Activated effector memory CD4-positive, alpha-beta T cell treated with anti-CD3 and anti-CD28 coated beads, Interleukin-2, amount 50 U/mL, for 16 hours (primary cell): ENCODE data around the gene ZRANB3.
"Not testable (repeated sequence)": the region's sequence is repeated elsewhere in the genome, so short reads cannot be mapped to it uniquely, and the experiment has no call there.

Experiments
- DNase-seq: peaks from one replicate; pipeline ENCODE4 v3.0.0-alpha.2; 2020

The ZRANB3 gene

GRCh38 chr2:135318808-135319207 is 212.2 kb downstream of the ZRANB3 start:
- no peak for DNase-seq

GRCh38 chr2:135317375-135317774 is 213.6 kb downstream of the ZRANB3 start:
- no peak for DNase-seq

GRCh38 chr2:135311962-135312361 is 219.1 kb downstream of the ZRANB3 start:
- no peak for DNase-seq

GRCh38 chr2:135311268-135311667 is 219.8 kb downstream of the ZRANB3 start:
- no peak for DNase-seq

- DNase-seq: no peak
Observed at GRCh38 chr2:135304694-135305093, 226.3 kb downstream of the ZRANB3 start.

- DNase-seq: no peak
Observed at GRCh38 chr2:135299658-135300244, 231.3 kb downstream of the ZRANB3 start.

- DNase-seq: no peak
Observed at GRCh38 chr2:135299165-135299564, 231.9 kb downstream of the ZRANB3 start.

- DNase-seq: not testable (repeated sequence)
Observed at GRCh38 chr2:135287121-135287520, 243.9 kb downstream of the ZRANB3 start.

GRCh38 chr2:135285391-135285790 is 245.6 kb downstream of the ZRANB3 start:
- DNase-seq: no peak

- no peak for DNase-seq
Observed at GRCh38 chr2:135281379-135281778, 249.6 kb downstream of the ZRANB3 start.

GRCh38 chr2:135279209-135279608 is 251.8 kb downstream of the ZRANB3 start:
- no peak for DNase-seq

GRCh38 chr2:135276525-135276924 is 254.5 kb downstream of the ZRANB3 start:
- no peak for DNase-seq

GRCh38 chr2:135271006-135271405 is 260.0 kb downstream of the ZRANB3 start:
- DNase-seq: no peak

- DNase-seq: no peak
Observed at GRCh38 chr2:135265960-135266490, 265.0 kb downstream of the ZRANB3 start.

- DNase-seq: no peak
Observed at GRCh38 chr2:135259123-135259522, 271.9 kb downstream of the ZRANB3 start.

GRCh38 chr2:135258193-135258592 is 272.8 kb downstream of the ZRANB3 start:
- DNase-seq: no peak

GRCh38 chr2:135257383-135258090 is 273.5 kb downstream of the ZRANB3 start:
- DNase-seq: no peak

GRCh38 chr2:135256531-135257260 is 274.3 kb downstream of the ZRANB3 start:
- no peak for DNase-seq

- DNase-seq: no peak
Observed at GRCh38 chr2:135255208-135255607, 275.8 kb downstream of the ZRANB3 start.

GRCh38 chr2:135252805-135253458 is 278.1 kb downstream of the ZRANB3 start:
- DNase-seq: no peak

GRCh38 chr2:135248611-135249010 is 282.4 kb downstream of the ZRANB3 start:
- no peak for DNase-seq

GRCh38 chr2:135246711-135247270 is 284.2 kb downstream of the ZRANB3 start:
- no peak for DNase-seq

GRCh38 chr2:135245071-135245470 is 285.9 kb downstream of the ZRANB3 start:
- DNase-seq: no peak
